Measurements from ENCODE around the gene S100A6. TPM values are rescaled to one million over a fixed set of nuclear protein-coding genes. Genes with fewer than 3 reads are reported as not detected.
A peak's percentile ranks its signal among the peaks of the same experiment; 100 is the strongest.

S100A6 gene
- total RNA-seq, 1 donor from 2014 or later = 754 TPM

DNA sequence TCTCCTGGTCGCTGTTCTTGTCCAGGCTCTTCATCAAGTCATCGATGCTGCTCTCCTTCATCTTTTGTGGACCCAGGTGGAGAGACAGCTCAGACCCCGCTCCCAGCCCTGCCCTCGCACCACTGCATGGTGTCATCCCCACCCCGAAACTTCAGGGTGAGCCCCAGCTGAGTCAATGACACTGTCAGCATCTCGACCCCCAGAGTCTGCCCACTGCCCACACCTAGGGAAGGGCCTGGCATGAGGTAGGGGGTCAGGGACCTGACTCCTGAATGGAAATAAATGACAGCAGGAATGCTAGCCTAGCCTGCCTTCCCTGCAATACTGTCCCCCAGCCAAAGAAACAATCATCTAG lies 1.6 kb upstream of the S100A6 start:
- no peak for DNase-seq (ENCODE audit: low read depth)
- Histone ChIP-seq H3K36me3 (ENCODE audit: control insufficient read depth, insufficient read depth, low read length) (no peaks in the 10 kb centered on the region), H3K27me3 (ENCODE audit: control insufficient read depth, insufficient read depth, low read length) (no peaks in the 10 kb centered on the region), H3K4me3 (ENCODE audit: low read depth, low read length) (no peak overlapping the region)
- TF ChIP-seq CTCF (IDR thresholded peaks at IDR 0.05; ENCODE audit: insufficient read depth, low read length, poor library complexity, severe bottlenecking) = no peak

GRCh38 chr1:153536671-153537375 lies 1.0 kb upstream of the S100A6 start:
- H3K4me3 ChIP-seq (ENCODE audit: low read depth, low read length) = no peak overlapping the region

GRCh38 chr1:153536012-153536670 lies 350 bp upstream of the S100A6 start:
- no peak for TF ChIP-seq CTCF (IDR thresholded peaks at IDR 0.05; ENCODE audit: insufficient read depth, low read length, poor library complexity, severe bottlenecking)
- Histone ChIP-seq H3K4me3 (ENCODE audit: low read depth, low read length) (peak overlapping the region; percentile 66), H3K36me3 (ENCODE audit: control insufficient read depth, insufficient read depth, low read length) (no peaks in the 10 kb centered on the region), H3K27me3 (ENCODE audit: control insufficient read depth, insufficient read depth, low read length) (no peaks in the 10 kb centered on the region)
- peak; percentile 70 for DNase-seq (ENCODE audit: low read depth)

More at GRCh38 chr1:153536671-153537375, 1.0 kb upstream of the S100A6 start:
- no peak for DNase-seq (ENCODE audit: low read depth)
- Histone ChIP-seq H3K27me3 (ENCODE audit: control insufficient read depth, insufficient read depth, low read length) (no peaks in the 10 kb centered on the region), H3K36me3 (ENCODE audit: control insufficient read depth, insufficient read depth, low read length) (no peaks in the 10 kb centered on the region)
- no peak for TF ChIP-seq CTCF (IDR thresholded peaks at IDR 0.05; ENCODE audit: insufficient read depth, low read length, poor library complexity, severe bottlenecking)

DNA sequence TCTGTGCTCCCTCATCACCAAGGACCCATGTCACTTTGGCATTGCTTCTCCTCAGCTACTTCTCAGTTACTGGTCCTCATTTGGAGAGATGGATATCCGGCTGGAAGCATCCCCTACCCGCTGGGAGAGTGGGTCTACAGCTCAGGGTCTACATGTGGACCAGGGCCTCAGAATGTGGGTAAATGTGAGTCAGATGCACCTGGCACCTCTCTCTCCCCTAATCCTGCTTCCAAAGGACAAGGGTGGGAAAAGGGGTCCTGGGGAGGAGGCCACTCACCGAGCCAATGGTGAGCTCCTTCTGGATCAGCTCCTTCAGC lies 908 bp downstream of the S100A6 start:
- Histone ChIP-seq H3K27me3 (ENCODE audit: control insufficient read depth, insufficient read depth, low read length) (no peaks in the 10 kb centered on the region), H3K36me3 (ENCODE audit: control insufficient read depth, insufficient read depth, low read length) (no peaks in the 10 kb centered on the region), H3K4me3 (ENCODE audit: low read depth, low read length) (peak overlapping the region; percentile 66)
- no peak for DNase-seq (ENCODE audit: low read depth)
- TF ChIP-seq CTCF (IDR thresholded peaks at IDR 0.05; ENCODE audit: insufficient read depth, low read length, poor library complexity, severe bottlenecking) = no peak

DNA sequence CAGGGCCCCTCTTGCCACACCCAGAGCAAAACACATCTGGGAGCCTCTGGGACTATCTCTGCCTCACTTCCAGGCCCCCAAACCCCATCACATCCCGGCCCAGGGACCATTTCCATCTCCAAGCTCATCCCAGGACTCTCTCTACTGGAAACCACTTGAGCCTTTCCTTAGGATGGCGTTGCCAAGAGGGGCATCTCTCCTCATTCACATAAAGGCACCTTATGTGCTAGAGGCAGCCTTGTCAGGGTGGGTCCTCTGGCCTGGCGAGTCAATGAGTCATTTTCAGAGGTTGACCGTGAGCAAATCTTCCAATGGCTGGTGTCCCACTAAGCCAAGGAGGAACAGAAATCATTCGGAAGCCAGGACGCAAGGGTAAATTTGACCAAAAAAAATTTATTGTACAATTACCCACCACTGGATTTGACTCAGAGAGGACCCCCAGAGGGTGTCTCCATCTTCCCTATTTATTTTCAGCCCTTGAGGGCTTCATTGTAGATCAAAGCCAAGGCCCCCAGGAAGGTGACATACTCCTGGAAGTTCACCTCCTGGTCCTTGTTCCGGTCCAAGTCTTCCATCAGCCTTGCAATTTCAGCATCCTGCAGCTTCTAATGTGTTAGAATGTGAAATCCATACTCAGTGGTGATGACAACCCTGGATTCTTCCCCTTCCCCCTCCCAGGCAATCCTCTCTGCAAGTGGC lies 1.4 kb downstream of the S100A6 start:
- Histone ChIP-seq H3K4me3 (ENCODE audit: low read depth, low read length) (peak overlapping the region; percentile 66), H3K27me3 (ENCODE audit: control insufficient read depth, insufficient read depth, low read length) (no peaks in the 10 kb centered on the region), H3K36me3 (ENCODE audit: control insufficient read depth, insufficient read depth, low read length) (no peaks in the 10 kb centered on the region)
- TF ChIP-seq CTCF (IDR thresholded peaks at IDR 0.05; ENCODE audit: insufficient read depth, low read length, poor library complexity, severe bottlenecking) = no peak
- no peak for DNase-seq (ENCODE audit: low read depth)

All from kidney epithelial cell (primary cell).